NT2/D1 (cell line): ENCODE data around the gene PIGM.

ENCODE experiments used
- SUZ12 ChIP-seq: IDR thresholded peaks from 2 replicates; pipeline ENCODE4 v1.6.1; 2011; ENCODE audit not compliant: insufficient read length, insufficient read depth; ENCODE audit errors: extremely low read depth
- YY1 ChIP-seq: IDR thresholded peaks from 2 replicates; pipeline ENCODE4 v1.6.1; 2011; ENCODE audit not compliant: insufficient read length, insufficient read depth
- ZNF274 ChIP-seq: IDR thresholded peaks from 2 replicates; pipeline ENCODE4 v1.6.1; 2011; ENCODE audit warnings: mild to moderate bottlenecking, low read depth, low read length

DNA sequence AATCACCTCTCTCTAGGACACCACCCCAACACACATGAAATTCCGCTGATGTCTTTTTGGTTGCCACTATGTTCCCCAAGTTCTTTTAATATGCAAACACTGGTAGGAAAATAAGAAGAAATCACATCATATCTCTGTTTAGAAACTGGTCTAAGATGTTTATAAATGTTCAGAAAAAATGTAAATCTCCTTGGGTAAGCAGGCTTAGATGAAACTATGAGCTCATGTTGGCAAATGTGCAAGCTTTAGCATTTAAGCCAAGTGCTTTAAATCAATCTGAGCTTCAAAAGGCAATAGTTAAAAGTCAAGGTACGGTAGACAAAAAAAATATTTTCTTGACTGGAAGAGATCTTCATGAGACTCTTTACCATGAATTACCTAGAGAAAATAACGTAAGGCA is 52.5 kb downstream of the PIGM start:
- TF ChIP-seq YY1 (no peak), SUZ12 (no peak), ZNF274 (no peak)
